Measurements from ENCODE around the gene C17orf107.
"Not testable (repeated sequence)": the region's sequence is repeated elsewhere in the genome, so short reads cannot be mapped to it uniquely, and the experiment has no call there.

C17orf107 gene

GRCh38 chr17:4900231-4901107 lies 1.1 kb downstream of the C17orf107 start:
- no peak for DNase-seq (ENCODE audit: low read depth)

- DNase-seq (ENCODE audit: low read depth): no peak
These were observed 1.8 kb downstream of the C17orf107 start for GRCh38 chr17:4901108-4901647.

DNA sequence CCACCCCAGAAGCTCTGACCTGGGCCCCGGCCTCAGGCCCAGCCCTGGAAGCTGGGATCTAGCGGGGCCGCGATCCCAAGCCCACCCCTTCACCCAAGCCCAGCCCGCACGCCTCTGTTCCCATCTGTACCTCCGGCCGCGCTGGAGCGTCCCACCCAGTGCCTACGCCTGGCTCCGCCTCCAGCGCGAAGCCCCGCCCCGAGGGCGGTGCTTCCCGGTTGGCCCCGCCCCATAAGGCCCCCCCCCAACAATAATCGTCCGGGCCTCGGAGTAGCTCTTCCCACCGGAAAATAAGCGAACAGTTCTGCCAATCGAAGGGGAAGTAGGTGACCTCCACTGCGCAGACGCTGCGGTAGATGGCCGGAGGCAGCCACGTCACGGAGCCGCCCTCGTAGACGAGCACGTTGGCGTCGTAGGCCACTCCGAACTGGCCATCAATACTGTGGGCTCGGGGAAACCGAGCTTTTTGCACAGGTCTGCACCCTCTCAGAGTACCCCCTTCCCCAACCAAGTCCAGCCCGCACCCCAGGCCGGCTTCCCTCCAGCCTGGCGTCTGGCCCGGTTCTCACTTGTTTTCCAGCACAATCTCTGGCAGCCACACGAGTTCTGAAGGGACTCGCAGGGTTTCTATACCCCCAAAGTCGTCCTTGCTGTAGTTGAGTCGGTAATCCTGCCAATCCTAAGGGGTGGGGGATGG lies 2.5 kb downstream of the C17orf107 start:
- no peak for DNase-seq (ENCODE audit: low read depth)

GRCh38 chr17:4902540-4902939 lies 3.2 kb downstream of the C17orf107 start:
- no peak for DNase-seq (ENCODE audit: low read depth)

DNA sequence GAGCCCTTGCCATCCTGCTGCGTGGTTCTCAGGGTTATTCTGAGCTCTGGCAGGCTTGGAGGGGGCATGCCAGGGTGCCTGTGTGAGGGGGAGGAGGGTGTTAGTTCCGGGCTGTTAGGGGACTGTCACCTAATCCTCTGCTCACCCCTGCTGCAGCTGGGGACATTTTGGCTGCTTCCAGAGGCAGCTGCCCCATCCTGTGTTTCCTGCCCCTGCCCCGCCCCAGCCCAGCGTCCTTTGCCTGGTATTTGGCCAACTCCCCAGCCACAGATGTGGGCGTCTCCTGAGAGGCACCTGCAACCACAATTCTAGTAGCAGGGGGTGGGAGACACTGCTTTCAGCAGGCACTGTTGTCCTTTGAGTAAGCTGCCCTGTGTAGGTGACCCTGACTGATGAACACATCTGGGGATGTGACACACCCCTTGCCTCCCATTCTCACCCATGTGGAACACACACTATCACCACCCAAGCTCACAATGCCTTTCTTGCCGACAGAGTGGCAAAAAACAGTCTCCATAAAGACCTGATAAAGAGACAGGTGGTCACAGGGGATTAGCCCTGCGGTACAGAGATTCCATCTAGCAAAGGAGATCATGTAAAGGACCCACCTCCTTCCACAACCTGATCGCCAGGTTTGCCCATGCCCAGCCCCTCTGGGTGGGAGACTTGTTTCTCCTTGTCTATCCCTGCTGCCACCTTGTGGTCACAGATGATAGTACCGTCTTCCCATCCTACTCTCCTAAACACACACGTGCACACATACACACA lies 3.9 kb downstream of the C17orf107 start, which contains the start of gene CHRNE:
Gene CHRNE (minus strand): TSS at position 48 of the 768 bp plus-strand sequence. CDS start 35 bp downstream, at position 13.
- no peak for DNase-seq (ENCODE audit: low read depth)

GRCh38 chr17:4906642-4907041 lies 7.3 kb downstream of the C17orf107 start:
- DNase-seq (ENCODE audit: low read depth): not testable (repeated sequence)

DNA sequence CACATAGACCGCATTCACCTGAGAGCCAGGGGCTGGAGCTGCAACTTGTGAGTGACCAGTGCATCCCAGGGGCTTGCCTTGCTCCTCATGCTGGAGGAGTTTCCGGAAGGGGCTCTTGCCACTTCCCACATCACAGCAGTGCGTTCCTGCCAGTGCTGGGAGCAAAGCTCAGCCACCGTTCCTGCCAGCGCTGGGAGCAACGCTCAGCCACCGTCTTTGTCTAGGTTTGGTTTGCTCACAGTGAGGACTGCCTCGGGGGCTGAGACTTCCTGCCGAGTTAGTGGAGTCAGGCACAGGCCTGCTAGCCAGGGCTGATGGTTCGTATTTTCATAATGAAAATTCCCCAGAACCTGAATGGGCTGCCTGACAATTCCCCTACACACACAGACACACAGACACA lies 9.0 kb downstream of the C17orf107 start:
- no peak for DNase-seq (ENCODE audit: low read depth)

GRCh38 chr17:4908711-4909496 lies 9.6 kb downstream of the C17orf107 start:
- peak; percentile 81 for DNase-seq (ENCODE audit: low read depth)

- DNase-seq (ENCODE audit: low read depth): no peak
These were observed 14.7 kb downstream of the C17orf107 start for GRCh38 chr17:4913994-4914393.

DNA sequence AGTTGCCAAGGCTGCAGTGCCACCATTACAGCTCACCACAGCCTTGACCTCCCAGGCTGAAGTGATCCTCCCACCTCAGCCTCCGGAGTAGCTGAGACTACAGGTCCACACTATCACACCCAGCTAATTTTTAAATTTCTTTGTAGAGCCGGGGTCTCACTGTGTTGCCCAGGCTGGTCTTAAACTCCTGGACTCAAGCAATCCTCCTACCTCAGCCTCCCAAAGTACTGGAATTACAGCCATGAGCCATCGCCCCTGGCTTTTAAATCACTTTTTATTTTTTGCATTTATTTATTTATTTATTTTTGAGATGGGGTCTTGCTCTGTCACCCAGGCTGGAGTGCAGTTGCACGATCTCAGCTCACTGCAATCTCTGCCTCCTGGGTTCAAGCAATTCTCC lies 15.2 kb downstream of the C17orf107 start:
- DNase-seq (ENCODE audit: low read depth): not testable (repeated sequence)

DNA sequence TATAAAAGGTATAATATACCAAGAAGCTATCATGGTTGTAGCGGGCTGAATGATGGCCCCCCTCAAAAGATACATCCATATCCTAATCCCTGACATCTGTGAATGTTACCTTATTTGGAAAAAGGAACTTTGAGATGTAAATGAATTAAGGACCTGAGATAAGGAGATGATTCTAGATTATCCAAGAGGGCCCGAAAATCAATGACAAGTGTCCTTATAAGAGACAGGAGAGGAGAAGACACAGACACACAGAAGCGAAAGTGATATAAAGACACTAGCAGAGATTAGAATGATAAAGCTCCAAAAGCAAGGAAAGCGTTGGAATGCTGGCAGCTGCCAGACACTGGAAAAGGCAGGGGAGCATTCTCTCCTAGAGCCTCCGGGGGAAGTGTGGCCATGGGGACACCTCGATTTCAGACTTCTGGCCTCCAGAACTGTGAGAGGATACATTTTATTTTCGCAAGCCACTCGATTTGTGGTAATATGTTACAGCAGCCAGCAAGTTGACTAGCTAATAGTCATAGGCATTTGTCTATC lies 20.2 kb downstream of the C17orf107 start:
- no peak for DNase-seq (ENCODE audit: low read depth)

- no peak for DNase-seq (ENCODE audit: low read depth)
These were observed 21.2 kb downstream of the C17orf107 start for GRCh38 chr17:4920351-4921048.

GRCh38 chr17:4921320-4921719 lies 22.0 kb downstream of the C17orf107 start:
- no peak for DNase-seq (ENCODE audit: low read depth)

DNA sequence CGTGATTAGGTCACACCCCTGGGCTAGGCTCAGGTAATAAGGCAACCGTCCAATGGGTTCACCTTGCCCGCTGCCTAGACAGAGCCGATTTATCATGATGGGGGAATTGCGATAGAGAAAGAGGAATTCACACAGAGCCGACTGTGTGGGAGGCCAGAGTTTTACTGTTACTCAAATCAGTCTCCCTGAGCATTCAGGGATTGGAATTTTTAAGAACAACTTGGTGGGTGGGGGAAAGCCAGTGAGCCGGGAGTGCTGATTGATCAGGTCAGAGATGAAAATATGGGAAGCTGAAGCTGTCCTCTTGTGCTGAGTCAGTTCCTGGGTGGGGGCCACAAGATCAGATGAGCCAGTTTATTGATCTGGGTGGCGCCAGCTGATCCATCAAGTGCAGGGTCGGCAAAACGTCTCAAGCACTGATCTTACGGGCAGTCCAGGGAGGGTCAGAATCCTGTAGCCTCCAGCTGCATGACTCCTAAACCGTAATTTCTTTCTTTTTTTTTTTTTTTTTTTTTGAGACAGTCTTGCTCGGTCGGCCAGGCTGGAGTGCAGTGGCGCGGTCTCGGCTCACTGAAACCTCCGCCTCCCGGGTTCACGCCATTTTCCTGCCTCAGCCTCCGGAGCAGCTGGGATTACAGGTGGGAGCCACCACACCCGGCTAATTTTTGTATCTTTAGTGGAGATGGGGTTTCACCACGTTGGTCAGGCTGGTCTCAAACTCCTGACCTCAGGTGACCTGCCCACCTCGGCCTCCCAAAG lies 27.4 kb downstream of the C17orf107 start:
- not testable (repeated sequence) for DNase-seq (ENCODE audit: low read depth)

DNA sequence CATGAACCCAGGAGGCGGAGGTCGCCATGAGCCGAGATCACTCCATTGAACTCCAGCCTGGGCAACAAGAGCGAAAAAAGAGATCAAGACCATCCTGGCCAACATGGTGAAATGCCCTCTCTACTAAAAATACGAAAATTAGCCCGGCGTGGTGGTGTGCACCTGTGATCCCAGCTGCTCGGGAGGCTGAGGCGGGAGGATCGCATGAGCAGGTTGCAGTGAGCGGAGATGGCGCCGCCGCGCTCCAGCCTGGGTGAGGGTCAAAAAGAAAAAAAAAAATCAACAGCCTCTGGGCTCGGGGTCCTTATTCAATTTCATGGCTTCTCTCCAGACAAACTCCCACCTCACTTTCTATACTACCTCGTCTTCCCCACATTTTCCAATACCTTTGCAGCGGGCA lies 29.5 kb downstream of the C17orf107 start:
- no peak for DNase-seq (ENCODE audit: low read depth)

- no peak for DNase-seq (ENCODE audit: low read depth)
These were observed 32.6 kb downstream of the C17orf107 start, which contains the start of gene GP1BA for GRCh38 chr17:4931963-4932362. Gene GP1BA (plus strand): TSS chr17:4932277. CDS start chr17:4932605, 328 bp downstream.

DNA sequence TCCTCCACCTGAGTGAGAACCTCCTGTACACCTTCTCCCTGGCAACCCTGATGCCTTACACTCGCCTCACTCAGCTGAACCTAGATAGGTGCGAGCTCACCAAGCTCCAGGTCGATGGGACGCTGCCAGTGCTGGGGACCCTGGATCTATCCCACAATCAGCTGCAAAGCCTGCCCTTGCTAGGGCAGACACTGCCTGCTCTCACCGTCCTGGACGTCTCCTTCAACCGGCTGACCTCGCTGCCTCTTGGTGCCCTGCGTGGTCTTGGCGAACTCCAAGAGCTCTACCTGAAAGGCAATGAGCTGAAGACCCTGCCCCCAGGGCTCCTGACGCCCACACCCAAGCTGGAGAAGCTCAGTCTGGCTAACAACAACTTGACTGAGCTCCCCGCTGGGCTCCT lies 33.4 kb downstream of the C17orf107 start:
- DNase-seq (ENCODE audit: low read depth): no peak

DNA sequence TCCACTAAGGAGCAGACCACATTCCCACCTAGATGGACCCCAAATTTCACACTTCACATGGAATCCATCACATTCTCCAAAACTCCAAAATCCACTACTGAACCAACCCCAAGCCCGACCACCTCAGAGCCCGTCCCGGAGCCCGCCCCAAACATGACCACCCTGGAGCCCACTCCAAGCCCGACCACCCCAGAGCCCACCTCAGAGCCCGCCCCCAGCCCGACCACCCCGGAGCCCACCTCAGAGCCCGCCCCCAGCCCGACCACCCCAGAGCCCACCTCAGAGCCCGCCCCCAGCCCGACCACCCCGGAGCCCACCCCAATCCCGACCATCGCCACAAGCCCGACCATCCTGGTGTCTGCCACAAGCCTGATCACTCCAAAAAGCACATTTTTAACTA lies 34.3 kb downstream of the C17orf107 start:
- DNase-seq (ENCODE audit: low read depth): no peak

DNA sequence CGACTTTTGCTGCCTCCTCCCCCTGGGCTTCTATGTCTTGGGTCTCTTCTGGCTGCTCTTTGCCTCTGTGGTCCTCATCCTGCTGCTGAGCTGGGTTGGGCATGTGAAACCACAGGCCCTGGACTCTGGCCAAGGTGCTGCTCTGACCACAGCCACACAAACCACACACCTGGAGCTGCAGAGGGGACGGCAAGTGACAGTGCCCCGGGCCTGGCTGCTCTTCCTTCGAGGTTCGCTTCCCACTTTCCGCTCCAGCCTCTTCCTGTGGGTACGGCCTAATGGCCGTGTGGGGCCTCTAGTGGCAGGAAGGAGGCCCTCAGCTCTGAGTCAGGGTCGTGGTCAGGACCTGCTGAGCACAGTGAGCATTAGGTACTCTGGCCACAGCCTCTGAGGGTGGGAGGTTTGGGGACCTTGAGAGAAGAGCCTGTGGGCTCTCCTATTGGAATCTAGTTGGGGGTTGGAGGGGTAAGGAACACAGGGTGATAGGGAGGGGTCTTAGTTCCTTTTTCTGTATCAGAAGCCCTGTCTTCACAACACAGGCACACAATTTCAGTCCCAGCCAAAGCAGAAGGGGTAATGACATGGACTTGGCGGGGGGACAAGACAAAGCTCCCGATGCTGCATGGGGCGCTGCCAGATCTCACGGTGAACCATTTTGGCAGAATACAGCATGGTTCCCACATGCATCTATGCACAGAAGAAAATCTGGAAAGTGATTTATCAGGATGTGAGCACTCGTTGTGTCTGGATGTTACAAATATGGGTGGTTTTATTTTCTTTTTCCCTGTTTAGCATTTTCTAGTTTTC lies 35.0 kb downstream of the C17orf107 start:
- no peak for DNase-seq (ENCODE audit: low read depth)
